Measurements from ENCODE around the gene EAF1. TPM values are rescaled to one million over a fixed set of nuclear protein-coding genes. Genes with fewer than 3 reads are reported as not detected.

Gene EAF1
- total and polyA plus RNA-seq, 2 experiments from 2014 or later: 9.4 to 45.4 TPM

DNA sequence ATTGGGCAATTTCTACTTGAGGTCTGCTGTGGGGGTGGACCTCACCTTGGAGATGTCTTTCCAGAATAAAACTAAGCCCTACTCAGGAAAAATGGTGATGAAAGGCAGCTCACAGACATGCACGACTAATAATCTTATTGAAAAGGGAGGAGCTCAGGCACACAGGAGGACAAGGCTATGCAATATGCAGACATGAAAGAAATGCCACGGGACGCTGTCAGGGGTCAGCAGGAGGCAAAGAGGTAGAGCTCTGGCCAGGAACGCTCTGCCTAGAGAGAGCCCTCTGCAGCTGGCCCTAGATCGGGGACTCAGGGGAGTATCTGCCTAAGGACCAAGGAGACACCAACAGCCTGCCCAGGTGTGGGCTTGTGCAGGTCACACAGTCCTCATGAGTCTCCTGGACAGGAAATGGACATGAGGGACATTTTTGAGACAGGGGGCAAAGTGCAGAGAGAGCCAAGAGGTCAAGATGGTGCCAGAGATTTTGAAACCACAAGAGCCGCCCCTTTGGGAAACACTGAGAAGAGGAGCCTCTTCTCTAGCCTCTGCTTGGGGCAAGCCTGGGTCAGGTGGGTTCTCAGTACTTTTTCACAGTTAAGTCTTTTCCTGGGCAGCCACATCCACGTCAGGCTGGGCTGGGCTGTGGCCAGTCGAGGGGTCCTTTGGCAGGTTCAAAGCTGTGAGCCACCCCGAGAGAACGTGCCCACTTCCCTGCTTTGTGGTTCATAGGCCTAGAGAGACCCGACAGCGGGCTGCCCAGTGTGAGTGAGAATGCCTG is 23.2 kb downstream of the EAF1 start (continued):
- TF ChIP-seq EZH2 (IDR thresholded peaks at IDR 0.05; ENCODE audit: low read depth, unreplicated experiment): no peak

DNA sequence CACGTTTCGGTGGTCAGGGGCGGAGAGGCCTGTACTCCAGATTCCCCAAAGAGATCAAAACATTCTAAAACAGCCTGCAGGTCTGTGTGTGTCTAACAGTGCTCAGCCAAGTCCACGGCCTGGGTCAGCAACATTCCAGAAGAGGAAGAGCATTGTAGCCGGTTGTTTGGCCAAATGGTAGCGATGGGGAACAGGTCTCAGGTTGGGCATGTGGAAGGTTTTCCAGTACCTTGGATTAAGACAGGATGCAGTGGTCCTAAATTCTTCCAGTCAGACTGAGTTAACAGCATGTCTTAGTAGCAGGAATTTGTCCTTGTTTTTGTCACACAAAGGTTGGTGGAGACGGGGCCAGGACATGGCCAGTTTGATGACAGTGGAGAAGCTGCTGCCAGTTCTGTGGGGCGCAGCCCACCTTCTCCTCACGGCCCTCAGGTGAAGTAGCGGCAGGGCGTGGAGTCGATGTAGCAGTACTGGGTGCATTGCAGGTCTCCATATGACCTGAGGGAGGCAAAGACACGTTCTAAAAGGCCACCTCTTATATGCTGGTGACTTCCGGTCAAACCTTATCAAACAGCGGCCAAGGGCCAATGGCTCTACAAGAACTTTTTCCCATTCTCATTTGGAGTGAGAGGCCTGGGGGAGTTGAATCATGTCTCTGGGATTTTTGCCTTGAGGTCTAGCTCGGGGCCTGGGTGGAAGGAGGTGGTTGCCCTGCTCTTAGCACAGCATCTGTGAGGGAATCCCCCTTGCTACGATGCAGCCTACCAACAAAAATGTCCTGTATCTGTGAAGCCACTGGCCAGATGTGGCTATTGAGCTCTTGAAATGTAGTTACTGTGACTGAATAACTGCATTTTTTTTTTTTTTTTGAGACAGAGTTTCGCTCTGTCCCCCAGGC is 24.1 kb downstream of the EAF1 start:
- H3K36me3 Mint-ChIP-seq (ENCODE audit: low read depth): no peaks in the 10 kb centered on the region; the same call in 2 of the 3 replicates
- TF ChIP-seq, protein P1, sequence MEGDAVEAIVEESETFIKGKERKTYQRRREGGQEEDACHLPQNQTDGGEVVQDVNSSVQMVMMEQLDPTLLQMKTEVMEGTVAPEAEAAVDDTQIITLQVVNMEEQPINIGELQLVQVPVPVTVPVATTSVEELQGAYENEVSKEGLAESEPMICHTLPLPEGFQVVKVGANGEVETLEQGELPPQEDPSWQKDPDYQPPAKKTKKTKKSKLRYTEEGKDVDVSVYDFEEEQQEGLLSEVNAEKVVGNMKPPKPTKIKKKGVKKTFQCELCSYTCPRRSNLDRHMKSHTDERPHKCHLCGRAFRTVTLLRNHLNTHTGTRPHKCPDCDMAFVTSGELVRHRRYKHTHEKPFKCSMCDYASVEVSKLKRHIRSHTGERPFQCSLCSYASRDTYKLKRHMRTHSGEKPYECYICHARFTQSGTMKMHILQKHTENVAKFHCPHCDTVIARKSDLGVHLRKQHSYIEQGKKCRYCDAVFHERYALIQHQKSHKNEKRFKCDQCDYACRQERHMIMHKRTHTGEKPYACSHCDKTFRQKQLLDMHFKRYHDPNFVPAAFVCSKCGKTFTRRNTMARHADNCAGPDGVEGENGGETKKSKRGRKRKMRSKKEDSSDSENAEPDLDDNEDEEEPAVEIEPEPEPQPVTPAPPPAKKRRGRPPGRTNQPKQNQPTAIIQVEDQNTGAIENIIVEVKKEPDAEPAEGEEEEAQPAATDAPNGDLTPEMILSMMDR (conservative IDR thresholded peaks at IDR 0.05; ENCODE audit: low read depth in 2 of 2): no peak
- no peak for TF ChIP-seq CREB1 (CRISPR knock-in tag; IDR thresholded peaks at IDR 0.05; ENCODE audit: low read depth)
- TF ChIP-seq ZNF331 (CRISPR knock-in tag; IDR thresholded peaks at IDR 0.05; ENCODE audit: low read depth): no peak
- TF ChIP-seq, protein P2, sequence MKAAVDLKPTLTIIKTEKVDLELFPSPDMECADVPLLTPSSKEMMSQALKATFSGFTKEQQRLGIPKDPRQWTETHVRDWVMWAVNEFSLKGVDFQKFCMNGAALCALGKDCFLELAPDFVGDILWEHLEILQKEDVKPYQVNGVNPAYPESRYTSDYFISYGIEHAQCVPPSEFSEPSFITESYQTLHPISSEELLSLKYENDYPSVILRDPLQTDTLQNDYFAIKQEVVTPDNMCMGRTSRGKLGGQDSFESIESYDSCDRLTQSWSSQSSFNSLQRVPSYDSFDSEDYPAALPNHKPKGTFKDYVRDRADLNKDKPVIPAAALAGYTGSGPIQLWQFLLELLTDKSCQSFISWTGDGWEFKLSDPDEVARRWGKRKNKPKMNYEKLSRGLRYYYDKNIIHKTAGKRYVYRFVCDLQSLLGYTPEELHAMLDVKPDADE (IDR thresholded peaks at IDR 0.05): no peak
- TF ChIP-seq STAT1 (IDR thresholded peaks at IDR 0.05; ENCODE audit: unreplicated experiment): no peak
- TF ChIP-seq JUNB (IDR thresholded peaks at IDR 0.05; ENCODE audit: unreplicated experiment): no peak
- no peak for TF ChIP-seq POLR2AphosphoS5 (IDR thresholded peaks at IDR 0.05; ENCODE audit: low read depth)
- no peak for TF ChIP-seq ZNF114 (CRISPR knock-in tag; IDR thresholded peaks at IDR 0.05)
- TF ChIP-seq EZH2 (IDR thresholded peaks at IDR 0.05; ENCODE audit: low read depth, unreplicated experiment): no peak
- no peak for TF ChIP-seq EZH2phosphoT487 (IDR thresholded peaks at IDR 0.05; ENCODE audit: unreplicated experiment)
- TF ChIP-seq, protein P3, sequence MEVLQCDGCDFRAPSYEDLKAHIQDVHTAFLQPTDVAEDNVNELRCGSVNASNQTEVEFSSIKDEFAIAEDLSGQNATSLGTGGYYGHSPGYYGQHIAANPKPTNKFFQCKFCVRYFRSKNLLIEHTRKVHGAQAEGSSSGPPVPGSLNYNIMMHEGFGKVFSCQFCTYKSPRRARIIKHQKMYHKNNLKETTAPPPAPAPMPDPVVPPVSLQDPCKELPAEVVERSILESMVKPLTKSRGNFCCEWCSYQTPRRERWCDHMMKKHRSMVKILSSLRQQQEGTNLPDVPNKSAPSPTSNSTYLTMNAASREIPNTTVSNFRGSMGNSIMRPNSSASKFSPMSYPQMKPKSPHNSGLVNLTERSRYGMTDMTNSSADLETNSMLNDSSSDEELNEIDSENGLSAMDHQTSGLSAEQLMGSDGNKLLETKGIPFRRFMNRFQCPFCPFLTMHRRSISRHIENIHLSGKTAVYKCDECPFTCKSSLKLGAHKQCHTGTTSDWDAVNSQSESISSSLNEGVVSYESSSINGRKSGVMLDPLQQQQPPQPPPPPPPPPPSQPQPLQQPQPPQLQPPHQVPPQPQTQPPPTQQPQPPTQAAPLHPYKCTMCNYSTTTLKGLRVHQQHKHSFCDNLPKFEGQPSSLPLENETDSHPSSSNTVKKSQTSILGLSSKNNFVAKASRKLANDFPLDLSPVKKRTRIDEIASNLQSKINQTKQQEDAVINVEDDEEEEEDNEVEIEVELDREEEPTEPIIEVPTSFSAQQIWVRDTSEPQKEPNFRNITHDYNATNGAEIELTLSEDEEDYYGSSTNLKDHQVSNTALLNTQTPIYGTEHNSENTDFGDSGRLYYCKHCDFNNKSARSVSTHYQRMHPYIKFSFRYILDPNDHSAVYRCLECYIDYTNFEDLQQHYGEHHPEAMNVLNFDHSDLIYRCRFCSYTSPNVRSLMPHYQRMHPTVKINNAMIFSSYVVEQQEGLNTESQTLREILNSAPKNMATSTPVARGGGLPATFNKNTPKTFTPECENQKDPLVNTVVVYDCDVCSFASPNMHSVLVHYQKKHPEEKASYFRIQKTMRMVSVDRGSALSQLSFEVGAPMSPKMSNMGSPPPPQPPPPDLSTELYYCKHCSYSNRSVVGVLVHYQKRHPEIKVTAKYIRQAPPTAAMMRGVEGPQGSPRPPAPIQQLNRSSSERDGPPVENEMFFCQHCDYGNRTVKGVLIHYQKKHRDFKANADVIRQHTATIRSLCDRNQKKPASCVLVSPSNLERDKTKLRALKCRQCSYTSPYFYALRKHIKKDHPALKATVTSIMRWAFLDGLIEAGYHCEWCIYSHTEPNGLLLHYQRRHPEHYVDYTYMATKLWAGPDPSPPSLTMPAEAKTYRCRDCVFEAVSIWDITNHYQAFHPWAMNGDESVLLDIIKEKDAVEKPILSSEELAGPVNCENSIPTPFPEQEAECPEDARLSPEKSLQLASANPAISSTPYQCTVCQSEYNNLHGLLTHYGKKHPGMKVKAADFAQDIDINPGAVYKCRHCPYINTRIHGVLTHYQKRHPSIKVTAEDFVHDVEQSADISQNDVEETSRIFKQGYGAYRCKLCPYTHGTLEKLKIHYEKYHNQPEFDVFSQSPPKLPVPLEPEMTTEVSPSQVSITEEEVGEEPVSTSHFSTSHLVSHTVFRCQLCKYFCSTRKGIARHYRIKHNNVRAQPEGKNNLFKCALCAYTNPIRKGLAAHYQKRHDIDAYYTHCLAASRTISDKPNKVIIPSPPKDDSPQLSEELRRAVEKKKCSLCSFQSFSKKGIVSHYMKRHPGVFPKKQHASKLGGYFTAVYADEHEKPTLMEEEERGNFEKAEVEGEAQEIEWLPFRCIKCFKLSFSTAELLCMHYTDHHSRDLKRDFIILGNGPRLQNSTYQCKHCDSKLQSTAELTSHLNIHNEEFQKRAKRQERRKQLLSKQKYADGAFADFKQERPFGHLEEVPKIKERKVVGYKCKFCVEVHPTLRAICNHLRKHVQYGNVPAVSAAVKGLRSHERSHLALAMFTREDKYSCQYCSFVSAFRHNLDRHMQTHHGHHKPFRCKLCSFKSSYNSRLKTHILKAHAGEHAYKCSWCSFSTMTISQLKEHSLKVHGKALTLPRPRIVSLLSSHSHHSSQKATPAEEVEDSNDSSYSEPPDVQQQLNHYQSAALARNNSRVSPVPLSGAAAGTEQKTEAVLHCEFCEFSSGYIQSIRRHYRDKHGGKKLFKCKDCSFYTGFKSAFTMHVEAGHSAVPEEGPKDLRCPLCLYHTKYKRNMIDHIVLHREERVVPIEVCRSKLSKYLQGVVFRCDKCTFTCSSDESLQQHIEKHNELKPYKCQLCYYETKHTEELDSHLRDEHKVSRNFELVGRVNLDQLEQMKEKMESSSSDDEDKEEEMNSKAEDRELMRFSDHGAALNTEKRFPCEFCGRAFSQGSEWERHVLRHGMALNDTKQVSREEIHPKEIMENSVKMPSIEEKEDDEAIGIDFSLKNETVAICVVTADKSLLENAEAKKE (CRISPR knock-in tag; IDR thresholded peaks at IDR 0.05): no peak

More for the DNA sequence above, 24.1 kb downstream of the EAF1 start:
- Histone ChIP-seq H2AFZ (no peak overlapping the region), H3K4me2 (no peak overlapping the region), H4K20me1 (replicated peaks; ENCODE audit: insufficient read depth) (no peaks in the 10 kb centered on the region), H3K4me1 (ENCODE audit: insufficient read depth) (no peaks in the 10 kb centered on the region), H3K4me3 (no peak overlapping the region), H3K9me2 (ENCODE audit: insufficient read depth) (no peaks in the 10 kb centered on the region), H3F3A (replicated peaks; ENCODE audit: low read depth) (no peaks in the 10 kb centered on the region), H3K27ac (ENCODE audit: low read depth) (no peak overlapping the region), H3K36me3 (ENCODE audit: insufficient read depth) (no peaks in the 10 kb centered on the region), H3K79me2 (replicated peaks; ENCODE audit: insufficient read depth) (no peaks in the 10 kb centered on the region), H3K27me3 (ENCODE audit: insufficient read depth) (no peaks in the 10 kb centered on the region)
- no peak overlapping the region; the same call in 1 of the 2 replicates for H3K27ac Mint-ChIP-seq
- H3K4me3 Mint-ChIP-seq: no peak overlapping the region
- DNase-seq (ENCODE audit: low spot score) (no peak), ATAC-seq (no peak)
- H3K9me3 Mint-ChIP-seq: no peaks in the 10 kb centered on the region
- no peaks in the 10 kb centered on the region for H3K4me1 Mint-ChIP-seq
- H3K27me3 Mint-ChIP-seq (ENCODE audit: insufficient read depth, low read depth, poor library complexity): peaks cover 2% of the 10 kb centered on the region
